Endodermal cell (in vitro differentiated cells): ENCODE measurements around the gene ARHGDIA. TPM values are rescaled to one million over a fixed set of nuclear protein-coding genes. Genes with fewer than 3 reads are reported as not detected.

Experiments
- DNase-seq: peaks from one replicate; pipeline ENCODE4 v3.0.0-alpha.2; 2017
- H3K27ac ChIP-seq: 2 replicates; pipeline ENCODE4 v1.5.1; 2013; ENCODE audit warnings: mild to moderate bottlenecking, low read depth, low read length, moderate library complexity
- H3K27me3 ChIP-seq: 2 replicates; pipeline ENCODE4 v1.6.1; 2013; ENCODE audit warnings: mild to moderate bottlenecking, low read length, moderate library complexity; ENCODE audit not compliant: insufficient read depth, control insufficient read depth, poor library complexity, severe bottlenecking
- H3K36me3 ChIP-seq: 2 replicates; pipeline ENCODE4 v1.7.0; 2013; ENCODE audit warnings: mild to moderate bottlenecking, low read length, moderate library complexity; ENCODE audit not compliant: control insufficient read depth, insufficient read depth
- H3K4me1 ChIP-seq: one replicate; pipeline ENCODE4 v1.7.0; 2013; ENCODE audit warnings: low read length; ENCODE audit not compliant: control insufficient read depth, insufficient read depth
- H3K4me3 ChIP-seq: 2 replicates; pipeline ENCODE4 v1.5.1; 2013; ENCODE audit warnings: mild to moderate bottlenecking, low read length, moderate library complexity
- H3K9ac ChIP-seq: 2 replicates; pipeline ENCODE4 v1.6.1; 2013; ENCODE audit warnings: mild to moderate bottlenecking, low read length, moderate library complexity; ENCODE audit not compliant: poor library complexity, severe bottlenecking; ENCODE audit errors: extremely low read depth
- H3K9me3 ChIP-seq: 2 replicates; pipeline ENCODE4 v1.6.1; 2013; ENCODE audit warnings: mild to moderate bottlenecking, low read length, moderate library complexity; ENCODE audit not compliant: control insufficient read depth
- H3K27ac Mint-ChIP-seq: 2 replicates; pipeline ENCODE4 v1.8.0; 2020; ENCODE audit warnings: mixed read lengths
- H3K27me3 Mint-ChIP-seq: 2 replicates; pipeline ENCODE4 v1.8.0; 2021; ENCODE audit warnings: mild to moderate bottlenecking, mixed read lengths; ENCODE audit not compliant: insufficient read depth
- H3K36me3 Mint-ChIP-seq: 2 replicates; pipeline ENCODE4 v1.8.0; 2020; ENCODE audit warnings: low read depth, mixed read lengths
- H3K4me1 Mint-ChIP-seq: 2 replicates; pipeline ENCODE4 v1.8.0; 2020; ENCODE audit warnings: mixed read lengths
- H3K4me3 Mint-ChIP-seq: 2 replicates; pipeline ENCODE4 v1.8.0; 2020; ENCODE audit warnings: mild to moderate bottlenecking, moderate library complexity, mixed read lengths
- H3K9me3 Mint-ChIP-seq: 2 replicates; pipeline ENCODE4 v1.8.0; 2020; ENCODE audit warnings: mild to moderate bottlenecking, mixed read lengths
- whole genome bisulfite sequencing, 2 experiments: methylation state at CpG; one replicate each; pipeline versions ENCODE4 v1.1.5 to v1.1.7; 2013; ENCODE audit warnings: missing lambda C conversion rate in 2 of 2, mixed read lengths in 1 of 2; ENCODE audit not compliant: insufficient coverage in 1 of 2, insufficient read length in 1 of 2; 5-methylcytosine and 5-hydroxymethylcytosine counted together
- total RNA-seq, 2 donors: library from RNA; stranded (reverse); fragmentation: NEBNext Ultra II Directional in 1 of 2; extraction: Animal tissue kit (Norgen Biotek cat#: 25700) in 1 of 2; gene quantifications; 2 replicates in 1 of 2; 3 replicates in 1 of 2; pipeline ENCODE4 v1.2.1, GENCODE V29; 2021
- TF ChIP-seq, protein P1 (sequence below): fragments of 200-600 bp; sonication (generic); conservative IDR thresholded peaks from 2 replicates; pipeline ENCODE4 v1.5.0; 2021; ENCODE audit warnings: antibody characterized with exemption, mild to moderate bottlenecking

The ARHGDIA gene
- total RNA-seq, 2 donors from 2014 or later, result 240 to 254 TPM

DNA sequence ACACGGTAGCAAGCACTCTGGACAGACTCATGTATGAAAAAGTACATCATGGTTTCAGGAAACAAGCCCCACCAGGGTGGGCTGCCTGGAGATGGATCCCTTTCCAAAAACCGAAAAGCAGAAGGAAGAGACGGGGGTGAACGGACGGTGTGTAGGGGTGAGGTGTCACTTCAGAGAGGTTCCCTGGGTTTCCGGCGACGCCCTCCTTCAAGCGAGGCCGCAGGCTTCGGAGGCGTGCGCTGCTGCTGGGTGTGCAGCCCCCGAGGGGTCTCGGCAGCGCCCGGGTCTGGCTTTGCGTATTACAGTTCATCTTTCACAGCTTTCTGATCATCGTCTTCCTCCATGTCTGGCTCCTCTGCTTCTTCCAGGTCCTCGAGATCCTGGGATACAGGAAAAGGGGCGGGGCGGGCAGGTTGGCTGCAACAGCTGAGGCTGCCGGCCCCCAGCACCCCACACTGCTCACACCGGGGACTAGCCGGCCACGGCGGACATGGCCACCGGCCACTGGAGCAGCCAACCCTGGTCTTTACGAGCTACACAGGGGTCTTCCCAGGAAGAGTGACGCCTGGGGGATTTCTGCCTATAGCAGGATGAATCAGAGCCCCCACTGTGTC is 27.3 kb downstream of the ARHGDIA start:
- Mint-ChIP-seq H3K36me3 (peaks cover 42% of the 10 kb centered on the region), H3K27ac (no peak overlapping the region), H3K9me3 (no peaks in the 10 kb centered on the region), H3K4me3 (no peak overlapping the region), H3K27me3 (no peaks in the 10 kb centered on the region), H3K4me1 (no peaks in the 10 kb centered on the region)
- TF ChIP-seq, protein P1, sequence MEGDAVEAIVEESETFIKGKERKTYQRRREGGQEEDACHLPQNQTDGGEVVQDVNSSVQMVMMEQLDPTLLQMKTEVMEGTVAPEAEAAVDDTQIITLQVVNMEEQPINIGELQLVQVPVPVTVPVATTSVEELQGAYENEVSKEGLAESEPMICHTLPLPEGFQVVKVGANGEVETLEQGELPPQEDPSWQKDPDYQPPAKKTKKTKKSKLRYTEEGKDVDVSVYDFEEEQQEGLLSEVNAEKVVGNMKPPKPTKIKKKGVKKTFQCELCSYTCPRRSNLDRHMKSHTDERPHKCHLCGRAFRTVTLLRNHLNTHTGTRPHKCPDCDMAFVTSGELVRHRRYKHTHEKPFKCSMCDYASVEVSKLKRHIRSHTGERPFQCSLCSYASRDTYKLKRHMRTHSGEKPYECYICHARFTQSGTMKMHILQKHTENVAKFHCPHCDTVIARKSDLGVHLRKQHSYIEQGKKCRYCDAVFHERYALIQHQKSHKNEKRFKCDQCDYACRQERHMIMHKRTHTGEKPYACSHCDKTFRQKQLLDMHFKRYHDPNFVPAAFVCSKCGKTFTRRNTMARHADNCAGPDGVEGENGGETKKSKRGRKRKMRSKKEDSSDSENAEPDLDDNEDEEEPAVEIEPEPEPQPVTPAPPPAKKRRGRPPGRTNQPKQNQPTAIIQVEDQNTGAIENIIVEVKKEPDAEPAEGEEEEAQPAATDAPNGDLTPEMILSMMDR, result no peak
- Histone ChIP-seq H3K4me3 (no peak overlapping the region), H3K27ac (no peak overlapping the region), H3K36me3 (peaks cover 58% of the 10 kb centered on the region), H3K9ac (no peak overlapping the region), H3K27me3 (no peaks in the 10 kb centered on the region), H3K4me1 (no peaks in the 10 kb centered on the region), H3K9me3 (no peaks in the 10 kb centered on the region)
- 97% methylated on average over 22 to 30 of the region's 30 CpGs for WGBS, 2 experiments
- no peak for DNase-seq

DNA sequence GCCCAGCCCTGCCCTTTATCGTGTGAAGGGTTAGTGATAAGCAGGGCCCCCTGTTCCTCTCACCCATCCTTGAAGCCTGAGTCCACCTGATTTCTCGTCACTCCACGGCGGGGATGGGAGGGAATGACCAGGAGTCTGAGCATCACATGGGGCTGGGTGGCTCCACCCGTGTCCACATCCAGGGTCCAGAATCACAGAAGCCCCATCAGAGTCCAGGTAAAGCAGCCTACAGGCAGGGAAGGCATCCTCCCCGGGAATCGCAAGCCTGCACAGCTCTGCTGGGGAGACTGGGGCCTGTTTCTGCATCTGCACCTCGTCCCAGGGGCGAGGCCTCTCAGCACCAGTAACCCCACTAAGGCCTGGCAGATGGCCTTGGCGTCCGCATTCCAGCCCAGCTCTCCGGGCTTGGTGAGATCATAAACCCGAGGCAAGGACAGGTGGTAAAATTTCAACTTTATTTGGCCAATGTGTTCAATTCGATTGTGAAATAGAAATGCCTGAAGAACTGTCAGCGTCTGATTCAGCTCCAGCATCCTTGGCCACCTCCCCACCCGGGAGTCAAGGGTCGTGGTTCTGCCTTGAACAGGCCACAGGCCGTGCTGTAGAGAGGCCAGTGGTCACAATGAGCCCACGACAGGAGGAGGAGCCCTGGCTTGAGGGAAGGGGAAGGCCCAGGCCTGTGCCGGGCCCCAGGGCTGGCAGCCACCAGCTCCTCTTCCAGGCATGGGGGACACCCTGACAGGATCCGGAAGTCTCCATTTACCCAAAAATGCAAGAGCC is 28.2 kb downstream of the ARHGDIA start:
- WGBS, 2 experiments, result 93 to 96% methylated on average over 19 to 21 of the region's 21 CpGs
- H3K9ac ChIP-seq, result no peak overlapping the region
- H3K4me1 ChIP-seq, result no peaks in the 10 kb centered on the region
- no peak overlapping the region for H3K4me3 Mint-ChIP-seq
- peaks cover 39% of the 10 kb centered on the region for H3K36me3 Mint-ChIP-seq
- H3K27me3 ChIP-seq, result no peaks in the 10 kb centered on the region
- no peak overlapping the region for H3K27ac ChIP-seq
- no peaks in the 10 kb centered on the region for H3K27me3 Mint-ChIP-seq
- no peak for DNase-seq
- H3K4me3 ChIP-seq, result no peak overlapping the region
- no peaks in the 10 kb centered on the region for H3K9me3 Mint-ChIP-seq
- TF ChIP-seq, protein P1, result no peak
- H3K36me3 ChIP-seq, result peaks cover 53% of the 10 kb centered on the region
- H3K4me1 Mint-ChIP-seq, result no peaks in the 10 kb centered on the region
- no peak overlapping the region for H3K27ac Mint-ChIP-seq
- no peaks in the 10 kb centered on the region for H3K9me3 ChIP-seq

DNA sequence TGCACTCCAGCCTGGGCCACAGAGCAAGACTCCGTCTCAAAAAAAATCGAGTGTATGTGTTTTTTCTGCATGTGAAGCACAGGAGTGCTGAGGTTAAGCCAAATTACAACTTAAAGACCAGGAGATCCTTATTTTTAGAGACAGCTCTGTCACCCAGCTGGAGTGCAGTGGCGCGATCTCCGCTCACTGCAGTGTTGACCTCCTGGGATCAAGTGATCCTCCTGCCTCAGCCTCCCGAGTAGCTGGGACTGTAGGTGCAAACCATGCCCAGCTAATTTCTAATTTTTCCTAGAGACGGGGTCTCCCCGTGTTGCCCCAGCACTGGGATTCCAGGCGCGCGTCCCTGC is 28.8 kb downstream of the ARHGDIA start:
- H3K9ac ChIP-seq, result no peak overlapping the region
- DNase-seq, result no peak
- H3K4me3 ChIP-seq, result no peak overlapping the region
- peaks cover 49% of the 10 kb centered on the region for H3K36me3 ChIP-seq
- 97 to 98% methylated on average over 11 of the region's 11 CpGs for WGBS, 2 experiments
- no peaks in the 10 kb centered on the region for H3K27me3 ChIP-seq
- Mint-ChIP-seq H3K4me3 (no peak overlapping the region), H3K9me3 (no peaks in the 10 kb centered on the region), H3K27ac (no peak overlapping the region), H3K36me3 (peaks cover 37% of the 10 kb centered on the region), H3K4me1 (no peaks in the 10 kb centered on the region), H3K27me3 (no peaks in the 10 kb centered on the region)
- H3K4me1 ChIP-seq, result no peaks in the 10 kb centered on the region
- H3K9me3 ChIP-seq, result no peaks in the 10 kb centered on the region
- TF ChIP-seq, protein P1, result no peak
- H3K27ac ChIP-seq, result no peak overlapping the region
